Small intestine (tissue), 7 donors: ENCODE data around the gene KLF7. TPM values are rescaled to one million over a fixed set of nuclear protein-coding genes. Genes with fewer than 3 reads are reported as not detected.

Experiments
- DNase-seq, 2 donors: peaks; one replicate each; pipeline versions ENCODE4 v3.0.0 to v3.0.0-alpha.2; 2013
- FAIRE-seq: peaks from 2 replicates; lab custom pipeline; 2012; peaks lifted over from hg19 to GRCh38; lab: Jason Lieb, UNC
- H3K27ac ChIP-seq, 3 donors: one replicate each; pipeline ENCODE4 v1.5.1; 2013; ENCODE audit warnings: low read length in 2 of 3, mild to moderate bottlenecking in 2 of 3, control low read depth in 1 of 3, inconsistent platforms in 1 of 3, low read depth in 1 of 3, moderate library complexity in 1 of 3
- H3K27me3 ChIP-seq, 3 donors: one replicate each; pipeline ENCODE4 v1.6.1; 2013; ENCODE audit warnings: low read length in 3 of 3, inconsistent platforms in 1 of 3; ENCODE audit not compliant: control insufficient read depth in 3 of 3, insufficient read depth in 3 of 3
- H3K36me3 ChIP-seq, 3 donors: one replicate each; pipeline ENCODE4 v1.6.1; 2013; ENCODE audit warnings: low read length in 3 of 3, inconsistent platforms in 1 of 3, low read depth in 1 of 3, mild to moderate bottlenecking in 1 of 3, moderate library complexity in 1 of 3; ENCODE audit not compliant: control insufficient read depth in 3 of 3, insufficient read depth in 2 of 3
- H3K4me1 ChIP-seq, 3 donors: one replicate each; pipeline ENCODE4 v1.6.1; 2013; ENCODE audit warnings: low read length in 2 of 3, inconsistent platforms in 1 of 3, low read depth in 1 of 3, mild to moderate bottlenecking in 1 of 3, moderate library complexity in 1 of 3; ENCODE audit not compliant: control insufficient read depth in 3 of 3, insufficient read depth in 2 of 3
- H3K4me3 ChIP-seq, 3 donors: one replicate each; pipeline ENCODE4 v1.5.1; 2013; ENCODE audit warnings: low read length in 3 of 3, control low read depth in 1 of 3, inconsistent platforms in 1 of 3, low read depth in 1 of 3, mild to moderate bottlenecking in 1 of 3, moderate library complexity in 1 of 3
- H3K9me3 ChIP-seq, 2 donors: one replicate each; pipeline ENCODE4 v1.6.1; 2013; ENCODE audit warnings: low read depth in 1 of 2, low read length in 1 of 2; ENCODE audit not compliant: control insufficient read depth in 2 of 2, insufficient read depth in 1 of 2
- WGBS, 3 donors: extraction: QIAGEN DNeasy Blood & Tissue Kit; methylation state at CpG; one replicate each; pipeline ENCODE4 v1.1.7; 2013; 5-methylcytosine and 5-hydroxymethylcytosine counted together
- polyA plus RNA-seq, 4 donors: library from polyadenylated mRNA; stranded (reverse) in 3 of 4; unstranded in 1 of 4; fragments of 200-250 nt in 3 of 4; fragments of 120-200 nt in 1 of 4; gene quantifications; one replicate each; pipeline versions ENCODE4 v1.2.1 to v1.2.3, GENCODE V29; 2013
- donor health status: healthy with polysubstance abuse.
- donor health status: control.
- donor health status: control.
- donor health status: Bipolar disorder and iron deficiency.
- donor health status: healthy.

KLF7 gene
- polyA plus RNA-seq, 4 donors = 1.1 to 11.7 (median 9.0) TPM

DNA sequence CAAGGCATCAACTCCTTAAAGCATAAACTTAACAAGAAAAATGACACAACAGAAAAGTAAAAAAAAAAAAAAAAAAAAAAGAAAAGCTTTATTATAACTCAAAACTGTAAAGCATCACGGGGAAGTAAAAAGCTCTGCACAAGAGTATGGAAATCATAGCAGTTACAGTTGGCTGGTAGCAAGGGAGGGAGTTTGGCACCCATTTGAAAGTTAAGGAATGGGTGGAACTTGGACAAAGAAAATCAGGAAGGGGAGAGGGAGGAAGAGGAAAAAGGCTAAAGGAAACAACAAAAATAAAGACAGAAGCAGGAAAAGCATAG, 8.6 kb downstream of the KLF7 start:
- no peak for FAIRE-seq

GRCh38 chr2:207156451-207157161, 9.1 kb downstream of the KLF7 start:
- Histone ChIP-seq H3K4me3 (no peak overlapping the region), H3K27me3 (no peaks in the 10 kb centered on the region), H3K4me1 (peaks cover 0 to 15% (median 0%) of the 10 kb centered on the region in 3 donors), H3K27ac (no peak overlapping the region), H3K36me3 (no peaks in the 10 kb centered on the region), H3K9me3 (no peaks in the 10 kb centered on the region)
- FAIRE-seq (no peak), DNase-seq (no peak)
- WGBS, 3 donors = 66 to 85% (median 67%) methylated on average over 5 of the region's 5 CpGs

More for the DNA sequence above, 8.6 kb downstream of the KLF7 start:
- WGBS, 3 donors = 70 to 86% (median 72%) methylated on average over 1 of the region's 1 CpG
- Histone ChIP-seq H3K27me3 (no peaks in the 10 kb centered on the region), H3K36me3 (no peaks in the 10 kb centered on the region), H3K4me3 (no peak overlapping the region), H3K4me1 (peaks cover 0 to 16% (median 0%) of the 10 kb centered on the region in 3 donors), H3K27ac (peak overlapping the region in 1 of 3 donors; percentile 18), H3K9me3 (no peaks in the 10 kb centered on the region)
- no peak for DNase-seq

GRCh38 chr2:207155516-207156444, 10.0 kb downstream of the KLF7 start:
- no peaks in the 10 kb centered on the region for H3K27me3 ChIP-seq
- H3K36me3 ChIP-seq = no peaks in the 10 kb centered on the region
- H3K9me3 ChIP-seq = no peaks in the 10 kb centered on the region
- H3K27ac ChIP-seq = no peak overlapping the region
- WGBS, 3 donors = 73 to 82% (median 76%) methylated on average over 11 of the region's 11 CpGs
- no peak for FAIRE-seq
- peaks cover 0 to 17% (median 0%) of the 10 kb centered on the region in 3 donors for H3K4me1 ChIP-seq
- DNase-seq = no peak
- H3K4me3 ChIP-seq = no peak overlapping the region

GRCh38 chr2:207154556-207155510, 10.9 kb downstream of the KLF7 start:
- whole genome bisulfite sequencing, 3 donors = 79 to 93% (median 89%) methylated on average over 4 of the region's 4 CpGs
- H3K4me1 ChIP-seq = peaks cover 0 to 15% (median 0%) of the 10 kb centered on the region in 3 donors
- no peaks in the 10 kb centered on the region for H3K36me3 ChIP-seq
- H3K27ac ChIP-seq = no peak overlapping the region
- no peaks in the 10 kb centered on the region for H3K27me3 ChIP-seq
- no peaks in the 10 kb centered on the region for H3K9me3 ChIP-seq
- DNase-seq (no peak), FAIRE-seq (no peak)
- no peak overlapping the region for H3K4me3 ChIP-seq

GRCh38 chr2:207153266-207153975, 12.3 kb downstream of the KLF7 start:
- H3K9me3 ChIP-seq = no peaks in the 10 kb centered on the region
- peaks cover 0 to 4% (median 3%) of the 10 kb centered on the region in 3 donors for H3K36me3 ChIP-seq
- no peaks in the 10 kb centered on the region for H3K27me3 ChIP-seq
- peaks cover 0 to 15% (median 0%) of the 10 kb centered on the region in 3 donors for H3K4me1 ChIP-seq
- no peak overlapping the region for H3K4me3 ChIP-seq
- WGBS, 3 donors = 70 to 88% (median 81%) methylated on average over 1 of the region's 1 CpG
- H3K27ac ChIP-seq = no peak overlapping the region
- no peak for DNase-seq
- FAIRE-seq = no peak

DNA sequence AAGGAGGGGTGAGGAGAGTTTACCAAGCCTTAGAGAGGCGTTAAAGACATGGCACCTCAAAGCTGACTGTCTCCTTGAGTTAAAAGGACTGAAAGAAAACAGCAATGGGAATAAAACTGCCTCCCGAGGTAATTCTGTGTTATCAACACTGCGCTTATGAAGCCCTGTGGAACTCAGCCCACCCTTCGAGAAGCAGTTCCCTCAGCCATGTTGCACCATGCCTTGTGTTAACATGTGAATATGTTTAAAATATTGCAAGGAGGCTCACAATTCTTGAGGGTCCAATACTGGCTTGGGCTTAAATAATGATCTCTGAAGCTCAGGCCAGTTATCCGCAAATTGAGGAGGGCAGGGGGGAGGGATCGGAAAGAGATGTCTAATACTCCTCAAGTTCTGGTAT, 14.7 kb downstream of the KLF7 start:
- FAIRE-seq = no peak
- Histone ChIP-seq H3K4me1 (peaks cover 0 to 12% (median 0%) of the 10 kb centered on the region in 3 donors), H3K36me3 (peaks cover 0 to 4% (median 3%) of the 10 kb centered on the region in 3 donors), H3K4me3 (no peak overlapping the region), H3K9me3 (no peaks in the 10 kb centered on the region), H3K27ac (no peak overlapping the region), H3K27me3 (no peaks in the 10 kb centered on the region)
- WGBS, 3 donors = 82 to 93% (median 88%) methylated on average over 6 of the region's 6 CpGs
- DNase-seq = no peak

GRCh38 chr2:207150284-207150683, 15.5 kb downstream of the KLF7 start:
- Histone ChIP-seq H3K27me3 (no peaks in the 10 kb centered on the region), H3K4me1 (peaks cover 0 to 12% (median 0%) of the 10 kb centered on the region in 3 donors), H3K27ac (no peak overlapping the region), H3K36me3 (peaks cover 0 to 4% (median 3%) of the 10 kb centered on the region in 3 donors), H3K4me3 (no peak overlapping the region), H3K9me3 (no peaks in the 10 kb centered on the region)
- no peak for FAIRE-seq
- no peak for DNase-seq
- 66 to 92% (median 80%) methylated on average over 5 of the region's 5 CpGs for WGBS, 3 donors
